Activated T-cell treated with anti-CD3 and anti-CD28 coated beads, Interleukin-2, amount 50 U/mL, for 1 hour (primary cell): Measurements from ENCODE around the gene CCDC194.

Experiments
- DNase-seq: peaks from one replicate; pipeline ENCODE4 v3.0.0-alpha.2; 2020

The CCDC194 gene

GRCh38 chr19:17405250-17406045 is 11.5 kb upstream of the CCDC194 start, which contains the start of gene BST2:
BST2 (minus strand) TSS chr19:17405630; CDS start chr19:17405575, 55 bp downstream.
- DNase-seq, result peak; percentile 42

- DNase-seq, result no peak
Observed at GRCh38 chr19:17404621-17405249, 10.7 kb upstream of the CCDC194 start.

GRCh38 chr19:17404015-17404414 is 10.0 kb upstream of the CCDC194 start:
- no peak for DNase-seq

GRCh38 chr19:17402982-17403855 is 9.2 kb upstream of the CCDC194 start:
- DNase-seq, result peak; percentile 53

- no peak for DNase-seq
Observed at GRCh38 chr19:17401628-17402027, 7.6 kb upstream of the CCDC194 start.

- DNase-seq, result no peak
Observed at GRCh38 chr19:17398902-17399527, 5.0 kb upstream of the CCDC194 start.

GRCh38 chr19:17394891-17395415 is 957 bp upstream of the CCDC194 start:
- peak; percentile 50 for DNase-seq

GRCh38 chr19:17393002-17393401 is 994 bp downstream of the CCDC194 start:
- no peak for DNase-seq

GRCh38 chr19:17391371-17392151 is 2.4 kb downstream of the CCDC194 start:
- no peak for DNase-seq

- peak; percentile 90 for DNase-seq
Observed at GRCh38 chr19:17390665-17391370, 3.2 kb downstream of the CCDC194 start.

- DNase-seq, result no peak
Observed at GRCh38 chr19:17389957-17390664, 3.9 kb downstream of the CCDC194 start.

- DNase-seq, result no peak
Observed at GRCh38 chr19:17389288-17389687, 4.7 kb downstream of the CCDC194 start.

GRCh38 chr19:17385878-17386611 is 8.0 kb downstream of the CCDC194 start:
- peak; percentile 72 for DNase-seq

- no peak for DNase-seq
Observed at GRCh38 chr19:17380426-17381138, 13.4 kb downstream of the CCDC194 start.

- no peak for DNase-seq
Observed at GRCh38 chr19:17379221-17379631, 14.8 kb downstream of the CCDC194 start.

GRCh38 chr19:17378271-17378670 is 15.7 kb downstream of the CCDC194 start:
- DNase-seq, result no peak

GRCh38 chr19:17376935-17377600 is 16.9 kb downstream of the CCDC194 start, which contains the start of gene PLVAP:
PLVAP (minus strand) TSS chr19:17377342; CDS start chr19:17377288, 54 bp downstream.
- DNase-seq, result no peak

- no peak for DNase-seq
Observed at GRCh38 chr19:17370026-17370587, 23.9 kb downstream of the CCDC194 start.
